HL-60 (cell line): ENCODE data around the gene TTC34.
"Not testable (repeated sequence)": the region's sequence is repeated elsewhere in the genome, so short reads cannot be mapped to it uniquely, and the experiment has no call there.

Source experiments
- CTCF ChIP-seq: IDR thresholded peaks from one replicate; pipeline ENCODE4 v1.5.1; 2011; ENCODE audit warnings: low read length, control low read depth, inconsistent platforms; ENCODE audit not compliant: insufficient read depth
- POLR2AphosphoS5 ChIP-seq: IDR thresholded peaks from 2 replicates; pipeline ENCODE4 v1.6.1; 2012; ENCODE audit warnings: low read depth

- TF ChIP-seq CTCF, POLR2AphosphoS5: not testable (repeated sequence)
Measured at GRCh38 chr1:2671656-2672055, 129.8 kb downstream of the TTC34 start.
